Prostate gland (tissue), 2 donors: ENCODE measurements around the gene ZNHIT6.

Experiments used
- POLR2A ChIP-seq: fragments of 450-650 bp; IDR thresholded peaks from one replicate; pipeline ENCODE4 v1.6.1; 2016; ENCODE audit warnings: antibody characterized with exemption, mild to moderate bottlenecking
- POLR2AphosphoS5 ChIP-seq: sonication (generic); formaldehyde crosslinking; IDR thresholded peaks from one replicate; pipeline ENCODE4 v1.6.1; 2017; ENCODE audit warnings: antibody characterized with exemption
- TF ChIP-seq, protein P1 (sequence below), 4 experiments: fragments of 200-600 bp in 2 of 4; fragments of 450-650 bp in 2 of 4; sonication (generic) in 2 of 4; IDR thresholded peaks; 1 replicate in 3 of 4; 2 replicates in 1 of 4; pipeline ENCODE4 v1.5.1; 2016 to 2019; ENCODE audit warnings: antibody characterized with exemption in 4 of 4, mild to moderate bottlenecking in 2 of 4, moderate library complexity in 2 of 4

DNA sequence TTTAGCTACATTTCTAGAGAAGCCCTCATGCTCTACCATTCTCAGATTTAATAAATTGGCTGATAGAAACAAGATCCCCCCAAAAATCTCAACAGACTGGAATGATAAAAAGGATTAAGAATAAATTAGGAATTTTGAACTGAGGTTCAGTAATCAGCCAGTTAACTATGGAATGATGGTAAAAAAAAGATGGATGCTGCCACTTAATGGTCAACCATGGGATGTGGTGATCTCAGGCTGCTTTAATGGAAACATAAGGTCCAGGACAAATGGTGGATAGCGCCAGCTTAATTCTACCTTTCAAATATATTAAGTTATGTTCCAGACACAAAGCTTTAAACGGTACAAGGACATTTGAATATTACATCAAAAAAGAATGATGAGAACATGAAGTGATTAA is 77.7 kb downstream of the ZNHIT6 start:
- TF ChIP-seq POLR2AphosphoS5 (no peak), POLR2A (no peak)
- TF ChIP-seq, protein P1, sequence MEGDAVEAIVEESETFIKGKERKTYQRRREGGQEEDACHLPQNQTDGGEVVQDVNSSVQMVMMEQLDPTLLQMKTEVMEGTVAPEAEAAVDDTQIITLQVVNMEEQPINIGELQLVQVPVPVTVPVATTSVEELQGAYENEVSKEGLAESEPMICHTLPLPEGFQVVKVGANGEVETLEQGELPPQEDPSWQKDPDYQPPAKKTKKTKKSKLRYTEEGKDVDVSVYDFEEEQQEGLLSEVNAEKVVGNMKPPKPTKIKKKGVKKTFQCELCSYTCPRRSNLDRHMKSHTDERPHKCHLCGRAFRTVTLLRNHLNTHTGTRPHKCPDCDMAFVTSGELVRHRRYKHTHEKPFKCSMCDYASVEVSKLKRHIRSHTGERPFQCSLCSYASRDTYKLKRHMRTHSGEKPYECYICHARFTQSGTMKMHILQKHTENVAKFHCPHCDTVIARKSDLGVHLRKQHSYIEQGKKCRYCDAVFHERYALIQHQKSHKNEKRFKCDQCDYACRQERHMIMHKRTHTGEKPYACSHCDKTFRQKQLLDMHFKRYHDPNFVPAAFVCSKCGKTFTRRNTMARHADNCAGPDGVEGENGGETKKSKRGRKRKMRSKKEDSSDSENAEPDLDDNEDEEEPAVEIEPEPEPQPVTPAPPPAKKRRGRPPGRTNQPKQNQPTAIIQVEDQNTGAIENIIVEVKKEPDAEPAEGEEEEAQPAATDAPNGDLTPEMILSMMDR (IDR thresholded peaks at IDR 0.05), result no peak
